ENCODE data around the gene TGFB1.

The TGFB1 gene

GRCh38 chr19:41288673-41289530, 64.8 kb downstream of the TGFB1 start:
- Histone ChIP-seq H3K4me3 (IDR thresholded peaks at IDR 0.05; ENCODE audit: insufficient read depth, low read depth, low read length) (no peak overlapping the region), H3K27me3 (ENCODE audit: insufficient read depth, low read depth) (no peaks in the 10 kb centered on the region; the same call in 1 of the 2 replicates), H3K4me2 (no peak overlapping the region), H3K4me1 (ENCODE audit: low read depth, poor library complexity, severe bottlenecking) (peaks cover 19% of the 10 kb centered on the region), H3K9ac (no peak overlapping the region), H3K79me2 (ENCODE audit: insufficient read depth, low read depth) (peaks cover 7% of the 10 kb centered on the region; the same call in 1 of the 2 replicates), H3K27ac (no peak overlapping the region), H2AFZ (ENCODE audit: low read depth) (no peak overlapping the region), H4K20me1 (ENCODE audit: insufficient read depth) (no peaks in the 10 kb centered on the region; the same call in 1 of the 2 replicates), H3K36me3 (ENCODE audit: insufficient read depth) (peaks cover 35% of the 10 kb centered on the region; the same call in 1 of the 2 replicates)
- TF ChIP-seq, protein P1, sequence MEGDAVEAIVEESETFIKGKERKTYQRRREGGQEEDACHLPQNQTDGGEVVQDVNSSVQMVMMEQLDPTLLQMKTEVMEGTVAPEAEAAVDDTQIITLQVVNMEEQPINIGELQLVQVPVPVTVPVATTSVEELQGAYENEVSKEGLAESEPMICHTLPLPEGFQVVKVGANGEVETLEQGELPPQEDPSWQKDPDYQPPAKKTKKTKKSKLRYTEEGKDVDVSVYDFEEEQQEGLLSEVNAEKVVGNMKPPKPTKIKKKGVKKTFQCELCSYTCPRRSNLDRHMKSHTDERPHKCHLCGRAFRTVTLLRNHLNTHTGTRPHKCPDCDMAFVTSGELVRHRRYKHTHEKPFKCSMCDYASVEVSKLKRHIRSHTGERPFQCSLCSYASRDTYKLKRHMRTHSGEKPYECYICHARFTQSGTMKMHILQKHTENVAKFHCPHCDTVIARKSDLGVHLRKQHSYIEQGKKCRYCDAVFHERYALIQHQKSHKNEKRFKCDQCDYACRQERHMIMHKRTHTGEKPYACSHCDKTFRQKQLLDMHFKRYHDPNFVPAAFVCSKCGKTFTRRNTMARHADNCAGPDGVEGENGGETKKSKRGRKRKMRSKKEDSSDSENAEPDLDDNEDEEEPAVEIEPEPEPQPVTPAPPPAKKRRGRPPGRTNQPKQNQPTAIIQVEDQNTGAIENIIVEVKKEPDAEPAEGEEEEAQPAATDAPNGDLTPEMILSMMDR (conservative IDR thresholded peaks at IDR 0.05; ENCODE audit: low read depth, low read length): no peak
